HEK293 (cell line): ENCODE data around the gene MSH5.
A peak's percentile ranks its signal among the peaks of the same experiment; 100 is the strongest.

Experiments
- BCL11B ChIP-seq: fragments of 450-650 bp; formaldehyde crosslinking; IDR thresholded peaks from 2 replicates; pipeline ENCODE4 v1.5.1; 2016; ENCODE audit warnings: low read depth, missing biosample characterization, missing genetic modification characterization
- CTCF ChIP-seq: fragments of 450-650 bp; formaldehyde crosslinking; IDR thresholded peaks from 2 replicates; pipeline ENCODE4 v1.5.1; 2016; ENCODE audit warnings: missing biosample characterization, missing genetic modification characterization
- GLIS2 ChIP-seq: fragments of 450-650 bp; formaldehyde crosslinking; IDR thresholded peaks from 2 replicates; pipeline ENCODE4 v1.5.1; 2016; ENCODE audit warnings: missing biosample characterization, missing genetic modification characterization
- HIC1 ChIP-seq: fragments of 450-650 bp; formaldehyde crosslinking; IDR thresholded peaks from 2 replicates; pipeline ENCODE4 v1.5.1; 2016; ENCODE audit warnings: missing biosample characterization, missing genetic modification characterization
- OSR2 ChIP-seq: fragments of 450-650 bp; formaldehyde crosslinking; IDR thresholded peaks from 2 replicates; pipeline ENCODE4 v1.5.1; 2016; ENCODE audit warnings: missing biosample characterization, missing genetic modification characterization
- RBAK ChIP-seq: fragments of 450-650 bp; formaldehyde crosslinking; IDR thresholded peaks from 2 replicates; pipeline ENCODE4 v1.5.1; 2016; ENCODE audit warnings: missing biosample characterization, missing genetic modification characterization
- REPIN1 ChIP-seq: fragments of 450-650 bp; formaldehyde crosslinking; IDR thresholded peaks from 2 replicates; pipeline ENCODE4 v1.5.1; 2017; ENCODE audit warnings: missing biosample characterization, missing genetic modification characterization, low read depth
- SCRT2 ChIP-seq: fragments of 450-650 bp; formaldehyde crosslinking; IDR thresholded peaks from 2 replicates; pipeline ENCODE4 v1.5.1; 2016; ENCODE audit warnings: missing biosample characterization, missing genetic modification characterization
- ZBTB11 ChIP-seq: fragments of 450-650 bp; formaldehyde crosslinking; conservative IDR thresholded peaks from 2 replicates; pipeline ENCODE4 v1.5.1; 2016; ENCODE audit warnings: low read depth, missing biosample characterization, missing genetic modification characterization
- ZEB2 ChIP-seq: fragments of 450-650 bp; formaldehyde crosslinking; IDR thresholded peaks from 2 replicates; pipeline ENCODE4 v1.5.1; 2016; ENCODE audit warnings: missing biosample characterization, missing genetic modification characterization
- ZFP69B ChIP-seq: fragments of 450-650 bp; formaldehyde crosslinking; IDR thresholded peaks from 2 replicates; pipeline ENCODE4 v1.5.1; 2016; ENCODE audit warnings: missing biosample characterization, missing genetic modification characterization
- ZIC2 ChIP-seq: fragments of 450-650 bp; formaldehyde crosslinking; IDR thresholded peaks from 2 replicates; pipeline ENCODE4 v1.5.1; 2016; ENCODE audit warnings: missing biosample characterization, missing genetic modification characterization
- ZNF10 ChIP-seq: fragments of 450-650 bp; formaldehyde crosslinking; IDR thresholded peaks from 2 replicates; pipeline ENCODE4 v1.5.1; 2017; ENCODE audit warnings: missing biosample characterization, missing genetic modification characterization
- ZNF112 ChIP-seq: fragments of 450-650 bp; formaldehyde crosslinking; IDR thresholded peaks from 2 replicates; pipeline ENCODE4 v1.5.0; 2017; ENCODE audit warnings: missing biosample characterization, missing genetic modification characterization
- ZNF211 ChIP-seq: fragments of 450-650 bp; formaldehyde crosslinking; IDR thresholded peaks from 2 replicates; pipeline ENCODE4 v1.5.1; 2016; ENCODE audit warnings: low read depth, missing biosample characterization, missing genetic modification characterization
- ZNF214 ChIP-seq: fragments of 450-650 bp; formaldehyde crosslinking; IDR thresholded peaks from 2 replicates; pipeline ENCODE4 v1.5.1; 2017; ENCODE audit warnings: missing biosample characterization, mild to moderate bottlenecking, missing genetic modification characterization, borderline replicate concordance
- ZNF561 ChIP-seq: fragments of 450-650 bp; IDR thresholded peaks from 2 replicates; pipeline ENCODE4 v1.5.1; 2018; ENCODE audit warnings: missing biosample characterization, missing genetic modification characterization, borderline replicate concordance
- ZNF600 ChIP-seq: fragments of 450-650 bp; formaldehyde crosslinking; IDR thresholded peaks from 2 replicates; pipeline ENCODE4 v1.5.1; 2016; ENCODE audit warnings: missing biosample characterization, missing genetic modification characterization
- ZNF623 ChIP-seq: fragments of 450-650 bp; formaldehyde crosslinking; IDR thresholded peaks from 2 replicates; pipeline ENCODE4 v1.5.1; 2016; ENCODE audit warnings: missing biosample characterization, missing genetic modification characterization
- ZNF654 ChIP-seq: fragments of 450-650 bp; formaldehyde crosslinking; IDR thresholded peaks from 2 replicates; pipeline ENCODE4 v1.5.1; 2016; ENCODE audit warnings: low read depth, missing biosample characterization, missing genetic modification characterization
- ZNF707 ChIP-seq: fragments of 450-650 bp; formaldehyde crosslinking; IDR thresholded peaks from 2 replicates; pipeline ENCODE4 v1.5.1; 2016; ENCODE audit warnings: missing biosample characterization, missing genetic modification characterization
- TF ChIP-seq, protein P1 (sequence below): fragments of 450-650 bp; formaldehyde crosslinking; IDR thresholded peaks from 2 replicates; pipeline ENCODE4 v1.5.1; 2016; ENCODE audit warnings: missing biosample characterization, missing genetic modification characterization
- TF ChIP-seq, protein P2 (sequence below): fragments of 450-650 bp; formaldehyde crosslinking; IDR thresholded peaks from 2 replicates; pipeline ENCODE4 v1.5.1; 2016; ENCODE audit warnings: missing biosample characterization, missing genetic modification characterization
- TF ChIP-seq, protein P3 (sequence below): fragments of 450-650 bp; formaldehyde crosslinking; IDR thresholded peaks from 2 replicates; pipeline ENCODE4 v1.5.1; 2017; ENCODE audit warnings: missing biosample characterization, missing genetic modification characterization
- TF ChIP-seq, protein P4 (sequence below): fragments of 450-650 bp; formaldehyde crosslinking; IDR thresholded peaks from 2 replicates; pipeline ENCODE4 v1.5.1; 2017; ENCODE audit warnings: missing biosample characterization, missing genetic modification characterization

MSH5 gene

GRCh38 chr6:31769684-31770371, 30.0 kb downstream of the MSH5 start (continued):
- TF ChIP-seq, protein P1, sequence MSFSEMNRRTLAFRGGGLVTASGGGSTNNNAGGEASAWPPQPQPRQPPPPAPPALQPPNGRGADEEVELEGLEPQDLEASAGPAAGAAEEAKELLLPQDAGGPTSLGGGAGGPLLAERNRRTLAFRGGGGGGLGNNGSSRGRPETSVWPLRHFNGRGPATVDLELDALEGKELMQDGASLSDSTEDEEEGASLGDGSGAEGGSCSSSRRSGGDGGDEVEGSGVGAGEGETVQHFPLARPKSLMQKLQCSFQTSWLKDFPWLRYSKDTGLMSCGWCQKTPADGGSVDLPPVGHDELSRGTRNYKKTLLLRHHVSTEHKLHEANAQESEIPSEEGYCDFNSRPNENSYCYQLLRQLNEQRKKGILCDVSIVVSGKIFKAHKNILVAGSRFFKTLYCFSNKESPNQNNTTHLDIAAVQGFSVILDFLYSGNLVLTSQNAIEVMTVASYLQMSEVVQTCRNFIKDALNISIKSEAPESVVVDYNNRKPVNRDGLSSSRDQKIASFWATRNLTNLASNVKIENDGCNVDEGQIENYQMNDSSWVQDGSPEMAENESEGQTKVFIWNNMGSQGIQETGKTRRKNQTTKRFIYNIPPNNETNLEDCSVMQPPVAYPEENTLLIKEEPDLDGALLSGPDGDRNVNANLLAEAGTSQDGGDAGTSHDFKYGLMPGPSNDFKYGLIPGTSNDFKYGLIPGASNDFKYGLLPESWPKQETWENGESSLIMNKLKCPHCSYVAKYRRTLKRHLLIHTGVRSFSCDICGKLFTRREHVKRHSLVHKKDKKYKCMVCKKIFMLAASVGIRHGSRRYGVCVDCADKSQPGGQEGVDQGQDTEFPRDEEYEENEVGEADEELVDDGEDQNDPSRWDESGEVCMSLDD (tag by site-specific recombination) = peak; percentile 73
- TF ChIP-seq, protein P2, sequence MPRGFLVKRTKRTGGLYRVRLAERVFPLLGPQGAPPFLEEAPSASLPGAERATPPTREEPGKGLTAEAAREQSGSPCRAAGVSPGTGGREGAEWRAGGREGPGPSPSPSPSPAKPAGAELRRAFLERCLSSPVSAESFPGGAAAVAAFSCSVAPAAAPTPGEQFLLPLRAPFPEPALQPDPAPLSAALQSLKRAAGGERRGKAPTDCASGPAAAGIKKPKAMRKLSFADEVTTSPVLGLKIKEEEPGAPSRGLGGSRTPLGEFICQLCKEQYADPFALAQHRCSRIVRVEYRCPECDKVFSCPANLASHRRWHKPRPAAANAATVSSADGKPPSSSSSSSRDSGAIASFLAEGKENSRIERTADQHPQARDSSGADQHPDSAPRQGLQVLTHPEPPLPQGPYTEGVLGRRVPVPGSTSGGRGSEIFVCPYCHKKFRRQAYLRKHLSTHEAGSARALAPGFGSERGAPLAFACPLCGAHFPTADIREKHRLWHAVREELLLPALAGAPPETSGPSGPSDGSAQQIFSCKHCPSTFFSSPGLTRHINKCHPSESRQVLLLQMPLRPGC (tag by site-specific recombination) = no peak
- TF ChIP-seq HIC1 (no peak), ZNF654 (tag by site-specific recombination) (peak; percentile 62), RBAK (no peak), OSR2 (tag by site-specific recombination) (no peak), ZNF211 (tag by site-specific recombination) (no peak), ZNF600 (no peak), ZNF112 (no peak), ZEB2 (tag by site-specific recombination) (0 out of 2 replicates have a peak, but pooled peaks have one; percentile 49), ZIC2 (tag by site-specific recombination) (0 out of 2 replicates have a peak, but pooled peaks have one; percentile 43), BCL11B (tag by site-specific recombination) (no peak), SCRT2 (peak; percentile 23; the same call in 1 of the 2 replicates), GLIS2 (no peak), CTCF (tag by site-specific recombination) (peak; percentile 93), ZNF561 (tag by site-specific recombination) (no peak), ZNF214 (tag by site-specific recombination) (no peak), ZFP69B (tag by site-specific recombination) (0 out of 2 replicates have a peak, but pooled peaks have one; percentile 32), REPIN1 (tag by site-specific recombination) (0 out of 2 replicates have a peak, but pooled peaks have one; percentile 19), ZNF707 (tag by site-specific recombination) (no peak), ZNF10 (no peak), ZBTB11 (tag by site-specific recombination) (no peak), ZNF623 (no peak)
- TF ChIP-seq, protein P3, sequence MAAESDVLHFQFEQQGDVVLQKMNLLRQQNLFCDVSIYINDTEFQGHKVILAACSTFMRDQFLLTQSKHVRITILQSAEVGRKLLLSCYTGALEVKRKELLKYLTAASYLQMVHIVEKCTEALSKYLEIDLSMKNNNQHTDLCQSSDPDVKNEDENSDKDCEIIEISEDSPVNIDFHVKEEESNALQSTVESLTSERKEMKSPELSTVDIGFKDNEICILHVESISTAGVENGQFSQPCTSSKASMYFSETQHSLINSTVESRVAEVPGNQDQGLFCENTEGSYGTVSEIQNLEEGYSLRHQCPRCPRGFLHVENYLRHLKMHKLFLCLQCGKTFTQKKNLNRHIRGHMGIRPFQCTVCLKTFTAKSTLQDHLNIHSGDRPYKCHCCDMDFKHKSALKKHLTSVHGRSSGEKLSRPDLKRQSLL = no peak
- TF ChIP-seq, protein P4, sequence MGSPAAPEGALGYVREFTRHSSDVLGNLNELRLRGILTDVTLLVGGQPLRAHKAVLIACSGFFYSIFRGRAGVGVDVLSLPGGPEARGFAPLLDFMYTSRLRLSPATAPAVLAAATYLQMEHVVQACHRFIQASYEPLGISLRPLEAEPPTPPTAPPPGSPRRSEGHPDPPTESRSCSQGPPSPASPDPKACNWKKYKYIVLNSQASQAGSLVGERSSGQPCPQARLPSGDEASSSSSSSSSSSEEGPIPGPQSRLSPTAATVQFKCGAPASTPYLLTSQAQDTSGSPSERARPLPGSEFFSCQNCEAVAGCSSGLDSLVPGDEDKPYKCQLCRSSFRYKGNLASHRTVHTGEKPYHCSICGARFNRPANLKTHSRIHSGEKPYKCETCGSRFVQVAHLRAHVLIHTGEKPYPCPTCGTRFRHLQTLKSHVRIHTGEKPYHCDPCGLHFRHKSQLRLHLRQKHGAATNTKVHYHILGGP (tag by site-specific recombination) = no peak
